Measurements from ENCODE around the gene ANKRD18B. TPM values are rescaled to one million over a fixed set of nuclear protein-coding genes. Genes with fewer than 3 reads are reported as not detected.

Gene ANKRD18B
- total and polyA plus RNA-seq, 10 of the 15 experiments (the other 5 are each of a cell fraction or from before 2014, with no cell fraction given): not detected

DNA sequence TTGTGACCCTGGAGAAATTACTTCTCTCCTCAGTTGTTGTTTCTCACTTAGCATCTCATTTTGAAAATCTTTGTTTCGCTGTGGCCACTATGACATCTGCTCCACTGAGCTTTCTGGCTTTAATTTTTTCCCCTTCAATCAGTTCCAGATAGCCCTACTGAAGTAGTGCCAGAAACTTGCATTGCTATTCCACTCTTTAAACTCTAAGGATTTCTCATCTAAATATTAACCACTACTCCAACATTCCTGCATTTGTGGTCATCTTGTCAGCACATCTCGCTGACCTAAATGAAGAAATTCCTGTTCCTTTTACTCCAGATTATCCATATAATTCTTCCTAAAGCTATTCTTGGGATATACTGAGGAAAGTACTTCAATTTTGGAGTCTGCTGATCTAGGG, 35.0 kb upstream of the ANKRD18B start:
- WGBS (ENCODE audit: insufficient coverage, insufficient replicate concordance, low lambda C conversion rate, missing lambda C conversion rate): 19% methylated on average over 2 of the region's 2 CpGs
- no peaks in the 10 kb centered on the region for H3K79me2 ChIP-seq (ENCODE audit: control insufficient read depth, insufficient read depth, low read length)
- no TSS peak for BruUV-seq (replicated peaks)
- FAIRE-seq (no peak), DNase-seq (ENCODE audit: low read depth, low spot score) (no peak), ATAC-seq (no peak)
- in situ Hi-C loops (cut with MboI): no loop called here
- no peaks in the 10 kb centered on the region for H3K9me3 ChIP-seq (replicated peaks; ENCODE audit: control insufficient read depth, insufficient read depth, low read length)
- no peak overlapping the region for H3K4me3 ChIP-seq
- H3K36me3 ChIP-seq (ENCODE audit: control insufficient read depth in 2 of 2, insufficient read depth in 2 of 2, low read length in 1 of 2): no peaks in the 10 kb centered on the region
- RAD21 ChIA-PET (ENCODE audit: unreplicated experiment): no interaction called here
- no peak overlapping the region for H2AFZ ChIP-seq (ENCODE audit: control insufficient read depth, low read depth, low read length)
- POLR2A ChIA-PET: no interaction called here
- no peak overlapping the region for H3K9ac ChIP-seq (ENCODE audit: control insufficient read depth, insufficient read depth, low read length)
- peaks cover 0 to 2% of the 10 kb centered on the region in 2 experiments; a peak in 1 of 4 replicates for H3K27me3 ChIP-seq (replicated peaks in 1 of 2; ENCODE audit: control insufficient read depth in 2 of 2, insufficient read depth in 2 of 2, low read length in 1 of 2)
- CTCF ChIA-PET: no interaction called here
- intact Hi-C loops (cut with micrococcal nuclease; ENCODE audit: unreplicated experiment): no loop called here
- no peaks in the 10 kb centered on the region; the same call in 1 of the 2 replicates for H4K20me1 ChIP-seq (ENCODE audit: control insufficient read depth, insufficient read depth)
- SMC1A ChIA-PET (ENCODE audit: uncharacterized antibody, unreplicated experiment): no interaction called here
- no peak overlapping the region for H3K27ac ChIP-seq (ENCODE audit: control insufficient read depth, insufficient read depth)
- H3K4me2 ChIP-seq (ENCODE audit: control insufficient read depth, insufficient read depth): no peak overlapping the region
- H3K4me1 ChIP-seq (ENCODE audit: control insufficient read depth, insufficient read depth, low read length): no peaks in the 10 kb centered on the region
- TF ChIP-seq, protein P1, sequence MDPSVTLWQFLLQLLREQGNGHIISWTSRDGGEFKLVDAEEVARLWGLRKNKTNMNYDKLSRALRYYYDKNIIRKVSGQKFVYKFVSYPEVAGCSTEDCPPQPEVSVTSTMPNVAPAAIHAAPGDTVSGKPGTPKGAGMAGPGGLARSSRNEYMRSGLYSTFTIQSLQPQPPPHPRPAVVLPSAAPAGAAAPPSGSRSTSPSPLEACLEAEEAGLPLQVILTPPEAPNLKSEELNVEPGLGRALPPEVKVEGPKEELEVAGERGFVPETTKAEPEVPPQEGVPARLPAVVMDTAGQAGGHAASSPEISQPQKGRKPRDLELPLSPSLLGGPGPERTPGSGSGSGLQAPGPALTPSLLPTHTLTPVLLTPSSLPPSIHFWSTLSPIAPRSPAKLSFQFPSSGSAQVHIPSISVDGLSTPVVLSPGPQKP (IDR thresholded peaks at IDR 0.05; ENCODE audit: low read depth, low read length): no peak
- TF ChIP-seq PAX8 (IDR thresholded peaks at IDR 0.05) (no peak), SPI1 (IDR thresholded peaks at IDR 0.05; ENCODE audit: borderline replicate concordance, insufficient read depth, low read depth, low read length) (no peak), STAT1 (conservative IDR thresholded peaks at IDR 0.05) (no peak), TARDBP (IDR thresholded peaks at IDR 0.05; ENCODE audit: borderline replicate concordance) (no peak), RBBP5 (conservative IDR thresholded peaks at IDR 0.05) (no peak), EGR1 (IDR thresholded peaks at IDR 0.05; ENCODE audit: borderline replicate concordance in 1 of 2, low read depth in 2 of 2, low read length in 2 of 2) (no peak), SMARCA5 (IDR thresholded peaks at IDR 0.05) (no peak), HDAC2 (IDR thresholded peaks at IDR 0.05) (no peak), BRCA1 (IDR thresholded peaks at IDR 0.05; ENCODE audit: low read depth, low read length) (no peak), TCF12 (IDR thresholded peaks at IDR 0.05; ENCODE audit: low read depth, low read length) (no peak)
- TF ChIP-seq, protein P2, sequence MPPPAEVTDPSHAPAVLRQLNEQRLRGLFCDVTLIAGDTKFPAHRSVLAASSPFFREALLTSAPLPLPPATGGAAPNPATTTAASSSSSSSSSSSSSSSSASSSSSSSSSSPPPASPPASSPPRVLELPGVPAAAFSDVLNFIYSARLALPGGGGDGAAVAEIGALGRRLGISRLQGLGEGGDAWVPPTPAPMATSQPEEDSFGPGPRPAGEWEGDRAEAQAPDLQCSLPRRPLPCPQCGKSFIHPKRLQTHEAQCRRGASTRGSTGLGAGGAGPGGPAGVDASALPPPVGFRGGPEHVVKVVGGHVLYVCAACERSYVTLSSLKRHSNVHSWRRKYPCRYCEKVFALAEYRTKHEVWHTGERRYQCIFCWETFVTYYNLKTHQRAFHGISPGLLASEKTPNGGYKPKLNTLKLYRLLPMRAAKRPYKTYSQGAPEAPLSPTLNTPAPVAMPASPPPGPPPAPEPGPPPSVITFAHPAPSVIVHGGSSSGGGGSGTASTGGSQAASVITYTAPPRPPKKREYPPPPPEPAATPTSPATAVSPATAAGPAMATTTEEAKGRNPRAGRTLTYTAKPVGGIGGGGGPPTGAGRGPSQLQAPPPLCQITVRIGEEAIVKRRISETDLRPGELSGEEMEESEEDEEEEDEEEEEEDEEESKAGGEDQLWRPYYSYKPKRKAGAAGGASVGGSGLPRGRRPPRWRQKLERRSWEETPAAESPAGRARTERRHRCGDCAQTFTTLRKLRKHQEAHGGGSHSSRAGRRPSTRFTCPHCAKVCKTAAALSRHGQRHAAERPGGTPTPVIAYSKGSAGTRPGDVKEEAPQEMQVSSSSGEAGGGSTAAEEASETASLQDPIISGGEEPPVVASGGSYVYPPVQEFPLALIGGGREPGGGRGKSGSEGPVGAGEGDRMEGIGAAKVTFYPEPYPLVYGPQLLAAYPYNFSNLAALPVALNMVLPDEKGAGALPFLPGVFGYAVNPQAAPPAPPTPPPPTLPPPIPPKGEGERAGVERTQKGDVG (CRISPR knock-in tag; IDR thresholded peaks at IDR 0.05): no peak
- TF ChIP-seq, protein P3, sequence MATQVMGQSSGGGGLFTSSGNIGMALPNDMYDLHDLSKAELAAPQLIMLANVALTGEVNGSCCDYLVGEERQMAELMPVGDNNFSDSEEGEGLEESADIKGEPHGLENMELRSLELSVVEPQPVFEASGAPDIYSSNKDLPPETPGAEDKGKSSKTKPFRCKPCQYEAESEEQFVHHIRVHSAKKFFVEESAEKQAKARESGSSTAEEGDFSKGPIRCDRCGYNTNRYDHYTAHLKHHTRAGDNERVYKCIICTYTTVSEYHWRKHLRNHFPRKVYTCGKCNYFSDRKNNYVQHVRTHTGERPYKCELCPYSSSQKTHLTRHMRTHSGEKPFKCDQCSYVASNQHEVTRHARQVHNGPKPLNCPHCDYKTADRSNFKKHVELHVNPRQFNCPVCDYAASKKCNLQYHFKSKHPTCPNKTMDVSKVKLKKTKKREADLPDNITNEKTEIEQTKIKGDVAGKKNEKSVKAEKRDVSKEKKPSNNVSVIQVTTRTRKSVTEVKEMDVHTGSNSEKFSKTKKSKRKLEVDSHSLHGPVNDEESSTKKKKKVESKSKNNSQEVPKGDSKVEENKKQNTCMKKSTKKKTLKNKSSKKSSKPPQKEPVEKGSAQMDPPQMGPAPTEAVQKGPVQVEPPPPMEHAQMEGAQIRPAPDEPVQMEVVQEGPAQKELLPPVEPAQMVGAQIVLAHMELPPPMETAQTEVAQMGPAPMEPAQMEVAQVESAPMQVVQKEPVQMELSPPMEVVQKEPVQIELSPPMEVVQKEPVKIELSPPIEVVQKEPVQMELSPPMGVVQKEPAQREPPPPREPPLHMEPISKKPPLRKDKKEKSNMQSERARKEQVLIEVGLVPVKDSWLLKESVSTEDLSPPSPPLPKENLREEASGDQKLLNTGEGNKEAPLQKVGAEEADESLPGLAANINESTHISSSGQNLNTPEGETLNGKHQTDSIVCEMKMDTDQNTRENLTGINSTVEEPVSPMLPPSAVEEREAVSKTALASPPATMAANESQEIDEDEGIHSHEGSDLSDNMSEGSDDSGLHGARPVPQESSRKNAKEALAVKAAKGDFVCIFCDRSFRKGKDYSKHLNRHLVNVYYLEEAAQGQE (IDR thresholded peaks at IDR 0.05; ENCODE audit: low read depth, low read length): no peak
- TF ChIP-seq, protein P4, sequence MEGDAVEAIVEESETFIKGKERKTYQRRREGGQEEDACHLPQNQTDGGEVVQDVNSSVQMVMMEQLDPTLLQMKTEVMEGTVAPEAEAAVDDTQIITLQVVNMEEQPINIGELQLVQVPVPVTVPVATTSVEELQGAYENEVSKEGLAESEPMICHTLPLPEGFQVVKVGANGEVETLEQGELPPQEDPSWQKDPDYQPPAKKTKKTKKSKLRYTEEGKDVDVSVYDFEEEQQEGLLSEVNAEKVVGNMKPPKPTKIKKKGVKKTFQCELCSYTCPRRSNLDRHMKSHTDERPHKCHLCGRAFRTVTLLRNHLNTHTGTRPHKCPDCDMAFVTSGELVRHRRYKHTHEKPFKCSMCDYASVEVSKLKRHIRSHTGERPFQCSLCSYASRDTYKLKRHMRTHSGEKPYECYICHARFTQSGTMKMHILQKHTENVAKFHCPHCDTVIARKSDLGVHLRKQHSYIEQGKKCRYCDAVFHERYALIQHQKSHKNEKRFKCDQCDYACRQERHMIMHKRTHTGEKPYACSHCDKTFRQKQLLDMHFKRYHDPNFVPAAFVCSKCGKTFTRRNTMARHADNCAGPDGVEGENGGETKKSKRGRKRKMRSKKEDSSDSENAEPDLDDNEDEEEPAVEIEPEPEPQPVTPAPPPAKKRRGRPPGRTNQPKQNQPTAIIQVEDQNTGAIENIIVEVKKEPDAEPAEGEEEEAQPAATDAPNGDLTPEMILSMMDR (IDR thresholded peaks at IDR 0.05 in 2 of 3, conservative IDR thresholded peaks at IDR 0.05 in 1 of 3; ENCODE audit: control insufficient read depth in 2 of 3, extremely low read depth in 1 of 3, insufficient read depth in 1 of 3, low read depth in 3 of 3, low read length in 3 of 3): no peak

All from GM12878 (cell line).